NCI-H2196 (cell line): Measurements from ENCODE around the gene MAP2K1.
"Not testable (repeated sequence)": the region's sequence is repeated elsewhere in the genome, so short reads cannot be mapped to it uniquely, and the experiment has no call there.

Experiments
- DNase-seq: peaks from one replicate; lab custom pipeline; 2025; ENCODE audit not compliant: unreplicated experiment; lab: John Stamatoyannopoulos, UW

The MAP2K1 gene

GRCh38 chr15:66393037-66393436 lies 6.3 kb downstream of the MAP2K1 start:
- DNase-seq = not testable (repeated sequence)

- DNase-seq = no peak
Observed at GRCh38 chr15:66394472-66394871, 7.8 kb downstream of the MAP2K1 start.

- no peak for DNase-seq
Observed at GRCh38 chr15:66394915-66395314, 8.2 kb downstream of the MAP2K1 start.

GRCh38 chr15:66399276-66399675 lies 12.6 kb downstream of the MAP2K1 start:
- no peak for DNase-seq

GRCh38 chr15:66400351-66400774 lies 13.7 kb downstream of the MAP2K1 start:
- DNase-seq = no peak

GRCh38 chr15:66401130-66402021 lies 14.7 kb downstream of the MAP2K1 start:
- DNase-seq = no peak

GRCh38 chr15:66402761-66403284 lies 16.1 kb downstream of the MAP2K1 start:
- no peak for DNase-seq

- no peak for DNase-seq
Observed at GRCh38 chr15:66403323-66403722, 16.6 kb downstream of the MAP2K1 start.

GRCh38 chr15:66404122-66404521 lies 17.4 kb downstream of the MAP2K1 start:
- DNase-seq = no peak

GRCh38 chr15:66404532-66404931 lies 17.8 kb downstream of the MAP2K1 start:
- no peak for DNase-seq

GRCh38 chr15:66405007-66405406 lies 18.3 kb downstream of the MAP2K1 start:
- DNase-seq = no peak

- DNase-seq = no peak
Observed at GRCh38 chr15:66405615-66406014, 18.9 kb downstream of the MAP2K1 start.

- DNase-seq = no peak
Observed at GRCh38 chr15:66408254-66408653, 21.5 kb downstream of the MAP2K1 start.

- no peak for DNase-seq
Observed at GRCh38 chr15:66408675-66409282, 22.1 kb downstream of the MAP2K1 start.

- DNase-seq = no peak
Observed at GRCh38 chr15:66409565-66410108, 22.9 kb downstream of the MAP2K1 start.

- no peak for DNase-seq
Observed at GRCh38 chr15:66411190-66411589, 24.5 kb downstream of the MAP2K1 start.

GRCh38 chr15:66412220-66412619 lies 25.5 kb downstream of the MAP2K1 start:
- no peak for DNase-seq

- no peak for DNase-seq
Observed at GRCh38 chr15:66413579-66413978, 26.9 kb downstream of the MAP2K1 start.

GRCh38 chr15:66415360-66415759 lies 28.6 kb downstream of the MAP2K1 start:
- DNase-seq = no peak

GRCh38 chr15:66417736-66418135 lies 31.0 kb downstream of the MAP2K1 start:
- no peak for DNase-seq

- DNase-seq = no peak
Observed at GRCh38 chr15:66419471-66419870, 32.8 kb downstream of the MAP2K1 start.

GRCh38 chr15:66422347-66422746 lies 35.6 kb downstream of the MAP2K1 start:
- no peak for DNase-seq
